ENCODE measurements around the gene LTO1.

The LTO1 gene, protein sequence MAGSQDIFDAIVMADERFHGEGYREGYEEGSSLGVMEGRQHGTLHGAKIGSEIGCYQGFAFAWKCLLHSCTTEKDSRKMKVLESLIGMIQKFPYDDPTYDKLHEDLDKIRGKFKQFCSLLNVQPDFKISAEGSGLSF
- total RNA-seq = 22.1 reads per million, percentile 49 among the genes with 10 or more reads in this experiment

DNA sequence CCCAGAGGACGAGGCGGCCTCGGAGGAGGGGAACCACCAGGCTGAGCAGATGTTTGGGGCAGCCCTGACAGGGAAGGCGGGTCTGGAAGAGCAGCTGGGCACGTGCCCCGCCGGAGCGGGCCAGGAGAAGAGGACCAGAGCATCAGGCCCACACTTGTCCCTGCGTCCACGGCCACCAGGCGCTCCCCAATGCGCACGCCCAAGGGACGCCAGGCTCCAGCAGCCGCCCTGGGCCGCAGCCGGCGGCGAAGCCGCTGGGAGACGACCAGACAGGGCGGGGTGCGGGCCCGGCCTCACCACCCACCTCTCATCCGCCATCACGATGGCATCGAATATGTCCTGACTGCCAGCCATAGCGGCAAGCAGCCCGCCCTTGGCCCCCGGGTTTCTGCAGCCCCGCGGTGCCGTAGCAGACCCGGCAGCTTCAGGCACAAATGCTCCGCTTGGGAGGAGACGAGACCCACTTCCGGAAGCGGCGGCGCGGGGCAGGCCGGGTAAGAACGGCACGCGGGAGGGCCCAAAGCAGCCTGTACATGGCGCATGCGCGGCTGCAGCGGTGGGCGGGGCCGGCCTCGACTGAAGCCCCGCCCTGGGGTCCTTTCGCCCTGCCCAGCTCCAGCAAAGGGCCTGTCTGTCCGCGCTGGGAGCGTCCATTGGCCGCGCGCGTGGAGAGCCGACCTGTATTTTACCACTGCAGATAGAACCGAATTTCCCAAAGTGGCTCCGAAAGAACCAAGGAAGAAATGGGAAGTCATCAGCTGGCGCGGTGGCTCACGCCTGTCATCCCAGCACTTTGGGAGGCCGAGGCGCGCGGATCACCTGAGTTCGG lies at the start of gene LTO1:
LTO1 (minus strand) TSS at position 468 of the 829 bp plus-strand sequence; CDS start at position 354, 114 bp downstream.
- DNase-seq = peak; percentile 93

DNA sequence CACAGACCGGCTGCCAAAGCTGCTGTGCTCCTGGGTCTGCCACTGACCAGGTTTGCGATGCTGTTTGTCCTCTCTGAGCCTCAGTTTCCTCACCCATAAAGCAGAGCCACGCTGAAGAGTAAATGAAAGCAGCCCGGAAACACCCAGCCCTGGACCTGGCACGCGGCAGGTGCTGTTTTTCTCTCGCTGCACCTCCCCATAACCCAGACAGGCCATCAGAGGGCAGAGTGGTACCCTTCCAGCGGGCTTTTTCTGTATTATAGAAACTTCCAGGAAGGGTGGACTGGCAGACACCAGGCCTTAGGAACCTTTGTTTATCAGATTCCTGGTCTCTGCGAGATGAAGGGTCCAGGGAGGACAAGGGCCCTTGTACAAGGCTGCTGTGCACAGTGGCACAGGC lies 46.6 kb upstream of the LTO1 start:
- DNase-seq = no peak

DNA sequence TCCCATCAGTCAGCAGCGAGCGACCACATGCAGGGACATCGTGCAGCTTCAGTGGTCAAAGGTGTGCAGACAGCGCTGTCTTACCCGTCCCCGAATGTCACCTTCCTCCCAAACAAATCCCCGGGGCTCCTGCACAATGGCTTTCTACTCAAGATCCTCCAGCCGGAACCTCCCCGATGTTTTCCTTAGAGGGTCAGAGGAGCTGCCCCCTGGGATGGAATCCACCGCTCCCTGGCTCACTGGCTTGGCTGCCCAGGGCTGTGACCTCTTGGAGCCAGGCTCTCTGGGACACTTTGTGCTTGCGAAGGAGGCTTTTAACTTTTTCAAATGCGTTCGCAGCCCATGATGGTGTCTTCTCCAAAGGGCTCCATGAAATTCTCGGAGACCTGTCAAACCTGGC lies 46.0 kb upstream of the LTO1 start:
- DNase-seq = no peak

DNA sequence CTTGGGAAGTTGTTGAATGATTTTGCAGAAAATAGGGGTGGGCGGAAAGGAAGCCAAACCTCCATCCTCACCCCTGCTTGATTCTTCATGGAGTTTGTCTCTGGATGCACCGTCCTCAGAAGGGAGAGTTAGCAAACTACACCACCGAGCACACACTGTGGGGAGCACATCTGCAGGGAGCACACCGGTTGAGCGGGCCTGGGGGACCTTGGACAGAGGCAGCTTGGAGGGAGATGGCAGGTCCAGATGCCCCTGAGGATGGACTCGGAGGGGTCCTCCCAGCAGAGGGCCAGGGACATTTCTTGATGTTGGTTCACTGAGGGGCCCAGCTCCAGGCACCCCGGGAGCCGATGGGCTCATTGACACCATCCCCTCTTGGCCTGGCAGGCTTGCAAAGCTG lies 43.8 kb upstream of the LTO1 start:
- DNase-seq = no peak

DNA sequence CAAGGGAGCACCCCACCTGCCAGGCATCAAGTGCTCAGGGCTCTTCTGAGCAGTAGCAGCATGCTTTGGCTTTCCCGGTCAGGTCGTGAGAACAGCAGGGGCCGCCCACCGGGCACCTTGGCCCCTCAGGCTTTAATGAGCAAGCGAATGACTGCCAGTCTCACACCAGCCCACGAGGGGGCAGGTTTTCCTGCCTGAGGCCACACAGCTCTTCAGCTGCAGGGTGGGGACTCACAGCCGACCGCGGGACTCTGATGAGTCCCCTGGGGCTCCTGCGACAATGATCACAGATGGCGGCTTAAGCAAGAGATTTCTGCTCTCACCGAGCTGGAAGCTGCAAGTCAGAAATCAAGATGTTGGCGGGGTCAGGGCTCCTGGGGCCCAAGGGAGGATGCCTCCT lies 43.0 kb upstream of the LTO1 start:
- no peak for DNase-seq

DNA sequence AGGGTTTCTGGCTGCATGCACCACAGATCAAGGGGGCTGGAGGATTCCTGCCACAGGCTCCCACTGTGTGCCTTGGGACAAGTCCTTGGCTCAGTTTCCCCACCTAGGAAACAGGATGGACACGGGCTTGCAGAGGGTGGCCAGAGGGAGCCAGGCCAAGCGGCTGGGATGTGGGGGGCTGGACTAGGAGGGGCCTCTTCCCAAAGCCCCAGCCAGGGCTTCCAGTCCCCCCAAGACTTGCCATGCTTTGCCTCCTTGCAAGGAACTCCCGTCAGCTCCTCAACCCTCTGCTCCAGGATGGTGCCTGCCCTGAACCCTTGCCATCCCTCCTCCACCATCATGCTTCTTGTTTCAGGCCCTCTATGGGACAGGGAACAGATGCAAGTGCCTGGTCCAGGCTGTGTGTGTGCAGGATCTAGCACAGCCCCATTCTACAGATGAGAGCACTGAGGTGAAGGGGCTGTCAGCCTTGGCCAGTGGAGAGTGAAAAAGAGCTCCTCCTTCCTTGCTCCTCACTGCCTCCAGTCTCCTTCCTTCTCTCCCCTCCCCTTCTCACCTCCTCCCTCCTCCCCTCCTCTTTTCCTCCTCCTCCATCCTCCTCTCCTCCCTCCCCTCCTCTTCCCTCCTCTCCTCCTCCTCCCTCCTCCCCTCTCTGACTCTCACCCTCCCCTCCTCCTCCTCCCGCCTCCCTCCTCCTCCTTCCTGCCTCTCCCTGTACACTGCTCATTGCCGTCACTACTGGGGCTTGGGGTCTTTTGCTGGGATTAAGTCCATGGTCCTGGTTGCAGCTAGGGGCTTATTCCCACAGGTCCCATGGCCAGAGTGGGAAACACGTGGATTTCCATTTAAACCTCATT lies 42.0 kb upstream of the LTO1 start:
- DNase-seq = no peak

DNA sequence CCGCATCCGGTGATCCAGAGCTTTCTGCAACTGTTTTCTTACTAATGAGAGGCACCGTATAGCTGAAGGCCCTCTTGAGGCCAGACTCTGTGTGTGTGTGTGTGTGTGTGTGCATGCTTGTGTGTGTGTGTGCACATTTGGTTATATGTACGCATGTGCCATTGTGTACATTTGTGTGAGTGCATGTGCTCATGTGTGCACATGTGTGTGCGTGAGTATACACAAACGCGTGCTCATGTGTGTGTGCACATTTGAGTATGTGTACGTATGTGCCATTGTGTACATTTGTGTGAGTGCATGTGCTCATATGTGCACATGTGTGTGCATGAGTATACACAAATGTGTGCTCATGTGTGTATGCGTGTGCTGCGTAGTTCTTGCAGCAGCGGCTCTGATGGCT lies 40.9 kb upstream of the LTO1 start:
- no peak for DNase-seq

DNA sequence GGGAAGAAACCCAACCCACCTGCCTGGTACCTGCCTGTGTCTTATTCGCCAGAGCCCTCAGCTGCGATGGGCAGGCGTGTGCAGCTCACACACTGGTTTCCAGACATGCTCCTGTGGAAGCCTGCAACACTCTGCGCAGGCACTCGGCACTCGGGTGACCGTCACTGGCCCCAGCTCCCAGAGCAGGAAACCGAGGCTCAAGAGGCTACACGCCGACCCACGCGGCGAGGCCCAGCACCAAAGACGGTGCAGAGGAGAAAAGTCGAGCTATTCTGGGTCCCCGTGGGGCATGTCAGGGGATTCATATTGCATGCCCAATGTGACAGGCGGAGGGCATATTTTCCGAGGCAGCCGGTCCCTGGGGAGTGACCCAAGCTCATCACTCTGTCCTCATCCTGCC lies 40.3 kb upstream of the LTO1 start:
- no peak for DNase-seq

DNA sequence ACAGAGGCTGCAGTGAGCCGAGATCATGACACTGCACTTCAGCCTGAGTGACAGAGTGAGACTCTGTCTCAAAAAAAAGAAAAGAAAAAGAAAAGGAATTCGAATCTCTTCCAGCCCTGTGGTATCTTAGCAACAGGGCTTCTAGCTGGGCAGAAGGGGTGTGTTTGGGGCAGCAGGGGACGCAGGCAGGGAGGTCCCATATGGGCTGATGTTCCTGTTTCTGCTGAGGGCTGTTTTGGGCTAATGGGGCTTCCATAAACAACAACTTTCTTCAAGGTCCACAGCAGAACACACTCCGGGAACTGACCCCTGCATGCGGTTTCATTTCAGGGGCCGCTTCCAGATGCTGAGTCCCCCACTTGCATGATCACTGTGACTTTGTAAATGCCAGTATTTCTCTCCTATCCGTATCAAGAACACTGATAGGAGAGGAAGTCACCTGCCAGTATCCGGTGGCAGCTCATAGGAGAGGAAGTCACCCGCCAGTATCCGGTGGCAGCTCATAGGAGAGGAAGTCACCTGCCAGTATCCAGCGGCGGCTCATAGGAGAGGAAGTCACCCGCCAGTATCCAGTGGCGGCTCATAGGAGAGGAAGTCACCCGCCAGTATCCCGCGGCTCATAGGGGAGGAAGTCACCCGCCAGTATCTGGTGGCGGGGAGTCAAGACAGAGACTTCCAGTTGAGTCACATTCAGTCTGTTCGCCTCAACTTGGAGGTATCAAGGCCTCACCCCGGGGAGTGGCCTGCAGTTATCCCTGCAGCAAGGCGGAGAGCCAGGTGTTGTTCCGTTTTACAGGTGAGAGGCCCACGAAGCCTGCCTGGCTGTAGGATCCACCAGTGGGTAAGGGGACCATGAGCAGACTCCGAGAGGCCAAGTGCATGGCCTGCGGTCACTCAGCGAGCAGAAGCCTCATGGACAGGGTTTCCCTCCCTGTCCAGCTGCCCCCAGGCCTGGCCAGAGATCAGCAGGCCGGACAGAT lies 37.0 kb upstream of the LTO1 start:
- no peak for DNase-seq

DNA sequence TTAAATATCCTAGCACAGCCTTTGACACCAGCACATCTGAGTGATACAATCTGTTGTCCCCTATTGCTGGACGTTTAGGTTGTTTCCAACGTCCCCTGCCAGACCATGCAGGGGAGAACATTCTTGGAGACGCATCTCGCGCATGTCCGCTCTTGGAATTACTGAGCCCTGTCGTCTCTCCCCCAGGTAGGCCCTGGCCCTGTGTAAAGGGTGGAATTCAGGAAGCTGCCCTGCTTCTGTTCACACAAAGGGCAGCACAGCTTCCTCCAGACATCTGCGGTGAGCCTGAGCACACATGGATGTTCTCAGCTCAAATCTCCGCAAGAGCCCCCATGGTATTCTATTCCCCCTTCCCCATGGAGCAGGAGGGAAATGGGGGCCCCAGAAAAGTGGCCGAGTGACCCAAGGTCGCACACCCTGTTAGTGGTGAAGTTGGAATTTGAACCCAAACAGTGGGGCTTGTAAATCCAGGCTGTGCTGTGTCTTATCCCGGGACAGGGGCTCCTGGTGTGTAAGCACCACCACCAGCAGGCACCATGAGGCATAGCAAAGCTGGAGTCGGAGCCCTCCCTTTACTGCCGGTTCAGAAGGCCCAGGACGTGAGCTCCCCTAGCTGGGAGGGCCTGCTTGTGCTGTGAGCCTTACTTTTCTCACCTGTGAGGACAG lies 33.7 kb upstream of the LTO1 start:
- no peak for DNase-seq

DNA sequence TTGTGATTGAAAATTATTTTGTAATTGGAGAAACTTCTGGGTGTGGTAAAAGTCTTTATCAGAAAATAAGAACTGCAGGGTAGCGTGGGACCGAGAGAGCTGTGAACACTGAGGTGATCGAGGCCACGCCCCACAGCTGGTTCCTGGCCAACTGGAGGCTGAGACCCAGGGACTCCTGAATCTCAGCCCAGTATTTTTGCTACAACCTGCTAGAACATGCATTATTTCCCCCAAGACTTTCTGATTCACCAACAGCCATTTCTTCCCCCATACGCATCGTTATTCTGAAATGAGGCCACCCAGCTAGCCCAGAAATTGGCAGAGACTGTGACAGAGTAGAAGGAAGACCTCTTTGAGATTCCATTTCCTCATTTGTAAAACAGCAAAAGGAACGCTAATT lies 32.0 kb upstream of the LTO1 start:
- DNase-seq = no peak

DNA sequence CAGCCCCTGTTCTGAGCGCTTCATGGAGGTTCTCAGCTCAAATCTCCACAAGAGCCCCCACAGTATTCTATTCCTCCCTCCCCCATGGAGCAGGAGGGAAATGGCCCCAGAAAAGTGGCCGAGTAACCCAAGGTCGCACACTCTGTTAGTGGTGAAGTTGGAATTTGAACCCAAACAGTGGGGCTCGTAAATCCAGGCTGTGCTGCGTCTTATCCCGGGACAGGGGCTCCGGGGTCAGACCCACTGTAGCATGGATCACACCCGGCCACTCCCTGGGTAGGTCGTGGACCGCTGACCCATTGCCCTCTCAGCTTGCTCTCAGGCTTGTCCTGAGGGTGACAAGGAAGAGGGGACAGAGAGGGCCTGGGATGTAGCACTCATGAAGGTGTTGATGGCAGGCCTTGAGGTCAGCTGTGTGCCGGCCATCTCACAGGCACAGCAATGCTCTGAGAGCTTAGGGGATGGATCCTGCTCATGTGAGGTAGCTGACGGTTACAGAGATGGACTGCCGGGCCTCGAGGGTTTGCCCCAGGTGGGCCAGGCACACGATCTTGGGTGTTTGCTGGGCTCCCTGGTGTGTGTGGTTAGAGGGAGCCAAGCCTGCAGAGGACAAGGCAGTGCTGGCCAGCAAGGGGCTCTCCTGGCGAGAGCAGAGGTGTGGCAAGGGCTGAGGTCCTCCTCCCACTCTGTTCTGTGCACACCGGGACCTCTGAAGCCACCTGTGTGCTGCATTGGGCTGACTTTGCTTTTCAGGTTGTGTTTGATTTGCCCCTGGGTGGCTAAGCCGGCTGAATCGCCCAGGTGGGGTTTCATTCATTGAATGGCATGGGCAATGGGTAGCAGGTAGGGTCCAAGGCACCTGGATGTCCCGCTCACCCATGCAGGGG lies 31.0 kb upstream of the LTO1 start:
- DNase-seq = no peak

DNA sequence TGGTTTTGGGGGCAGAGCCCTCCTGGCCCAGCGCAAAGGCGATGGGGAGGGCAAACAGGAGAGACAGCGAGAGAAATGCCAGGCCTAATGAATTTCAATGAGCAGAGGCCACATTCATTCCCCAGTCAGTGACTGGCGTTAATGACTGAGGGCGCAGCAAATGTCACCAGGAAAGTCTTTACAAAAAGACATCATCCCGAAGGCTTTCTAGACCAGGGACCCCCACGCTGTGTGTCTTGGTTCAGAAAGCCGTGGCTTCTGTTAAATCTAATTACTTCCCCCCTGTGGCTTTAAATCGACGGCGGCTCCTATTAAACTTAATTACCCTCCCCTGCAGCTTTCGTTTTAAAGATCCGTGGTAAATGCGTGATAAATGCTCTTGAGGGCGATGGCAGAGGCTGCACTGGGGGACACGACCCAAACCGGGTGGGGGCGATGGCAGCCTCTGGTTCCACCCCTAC lies 30.2 kb upstream of the LTO1 start:
- no peak for DNase-seq

DNA sequence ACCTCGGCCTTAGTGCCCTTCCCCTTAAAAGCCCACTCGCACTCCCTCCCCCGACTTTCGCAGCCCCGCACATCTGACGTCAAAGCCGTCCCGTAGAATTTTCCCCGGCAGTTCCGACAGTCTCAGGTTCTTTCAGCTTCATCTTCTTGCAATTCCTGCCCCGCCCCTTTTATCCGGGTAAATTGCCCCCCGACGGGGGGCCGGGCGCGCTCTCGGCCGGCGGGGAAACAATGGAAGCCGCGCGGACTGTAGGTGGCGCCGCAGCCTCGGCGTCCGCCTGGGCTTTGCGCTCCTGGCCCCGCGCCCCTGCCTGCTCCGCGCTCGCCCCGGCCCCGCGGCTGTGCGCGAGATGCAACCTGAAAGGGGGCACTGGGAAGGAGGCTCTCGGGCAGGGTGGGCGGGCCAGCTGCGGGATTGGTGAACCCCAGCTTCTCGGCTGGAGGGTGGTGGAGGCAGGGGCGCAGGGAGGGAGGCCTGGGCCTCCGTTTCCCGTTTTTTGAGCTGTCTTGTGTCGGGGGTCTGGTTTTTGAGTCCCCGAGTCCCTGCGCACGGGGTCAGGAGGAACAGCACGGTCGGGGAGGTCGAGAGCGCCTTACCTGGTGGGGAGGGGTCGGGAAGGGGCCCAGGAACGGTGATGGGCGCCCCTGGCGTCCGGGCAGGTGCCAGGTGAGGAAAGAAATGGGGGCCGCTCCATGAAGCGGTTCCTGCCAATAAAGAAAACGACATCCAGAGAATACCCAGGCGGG lies 29.5 kb upstream of the LTO1 start:
- no peak for DNase-seq

DNA sequence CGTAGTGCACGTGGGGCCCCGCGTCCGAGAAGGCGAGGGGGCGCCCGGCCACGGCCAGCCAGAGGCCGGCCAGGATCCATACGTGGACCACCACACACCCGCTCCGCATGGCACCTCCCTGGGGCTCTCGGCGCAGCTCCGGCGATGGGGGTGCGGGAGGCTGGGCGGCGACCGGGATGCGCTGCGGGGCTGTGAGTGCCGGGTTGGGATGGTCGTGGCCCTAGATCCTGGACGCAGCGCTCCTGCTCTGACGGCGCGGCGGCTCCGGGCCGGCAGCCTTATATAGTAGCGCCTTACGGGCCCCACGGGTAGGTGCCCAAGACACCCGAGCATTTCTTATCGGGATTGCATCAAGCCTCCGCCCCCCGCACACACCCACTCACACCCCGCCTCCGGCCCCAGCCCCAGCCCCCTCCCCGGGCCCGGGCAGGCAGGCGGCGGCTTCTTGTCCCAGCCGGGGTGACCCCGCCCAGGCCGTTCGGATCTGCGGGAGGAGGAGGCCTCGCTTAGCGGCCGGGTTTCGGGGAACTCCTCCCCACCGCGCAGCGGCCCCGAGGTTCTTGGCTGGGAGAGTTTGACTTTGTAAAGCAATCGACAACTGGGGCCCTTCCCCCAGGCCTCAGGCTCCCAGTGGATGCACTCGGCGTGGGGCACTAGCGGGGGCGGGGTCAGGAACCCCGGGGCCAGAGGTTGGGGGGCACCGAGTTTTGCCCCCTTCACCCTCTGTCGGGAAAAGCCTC lies 28.8 kb upstream of the LTO1 start, which contains the start of gene FGF19:
FGF19 (minus strand) TSS at position 255 of the 740 bp plus-strand sequence; CDS start at position 109, 146 bp downstream.
- no peak for DNase-seq

DNA sequence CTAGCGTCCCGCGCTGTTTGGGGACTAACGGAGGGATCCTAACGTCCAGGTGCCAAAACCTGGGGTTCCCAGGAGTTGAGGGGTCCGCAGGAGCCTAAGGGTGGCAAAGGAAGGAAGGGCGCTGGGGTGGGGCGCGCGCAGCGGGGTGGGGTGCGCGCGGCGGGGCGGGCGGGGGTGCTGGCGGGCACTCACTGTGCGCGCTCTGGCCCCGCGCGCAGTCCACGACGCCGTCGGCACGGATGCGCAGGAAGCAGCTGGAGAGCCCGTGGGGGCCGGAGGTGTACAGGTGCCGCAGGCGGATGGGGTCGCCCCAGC lies 28.3 kb upstream of the LTO1 start:
- DNase-seq = no peak

DNA sequence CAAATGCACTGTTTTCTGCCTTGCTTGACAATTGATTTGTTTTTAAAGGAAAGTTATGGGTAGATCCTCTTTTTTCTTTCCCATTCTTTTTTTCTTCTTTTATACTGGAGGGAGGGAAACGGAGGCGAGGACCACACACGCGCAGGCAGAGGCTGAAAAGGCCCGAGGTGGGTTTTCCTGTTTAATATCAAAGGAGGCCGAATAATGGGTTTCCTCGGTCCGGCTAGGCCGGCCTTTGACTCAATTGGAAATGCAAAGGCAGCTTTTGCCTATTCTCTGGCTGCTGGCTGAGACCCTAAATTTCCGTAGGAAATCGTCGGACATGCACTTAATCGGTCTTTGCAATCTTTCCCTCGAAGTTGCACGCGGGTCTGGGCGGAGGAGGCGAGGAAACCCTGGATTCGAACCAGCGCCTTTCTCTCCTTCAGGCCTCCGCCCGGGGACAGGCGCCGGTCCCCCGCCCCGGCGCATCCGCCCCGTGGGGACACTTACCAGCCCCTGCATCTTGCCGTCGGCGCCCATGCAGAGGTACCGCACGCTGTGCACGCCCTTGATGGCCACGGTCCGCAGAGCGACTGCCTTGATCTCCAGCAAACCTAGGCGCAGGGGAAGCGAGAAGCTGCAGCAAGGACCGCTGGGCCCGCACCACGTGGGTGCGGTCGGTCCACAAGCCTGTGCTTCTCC lies 27.8 kb upstream of the LTO1 start:
- DNase-seq = no peak

DNA sequence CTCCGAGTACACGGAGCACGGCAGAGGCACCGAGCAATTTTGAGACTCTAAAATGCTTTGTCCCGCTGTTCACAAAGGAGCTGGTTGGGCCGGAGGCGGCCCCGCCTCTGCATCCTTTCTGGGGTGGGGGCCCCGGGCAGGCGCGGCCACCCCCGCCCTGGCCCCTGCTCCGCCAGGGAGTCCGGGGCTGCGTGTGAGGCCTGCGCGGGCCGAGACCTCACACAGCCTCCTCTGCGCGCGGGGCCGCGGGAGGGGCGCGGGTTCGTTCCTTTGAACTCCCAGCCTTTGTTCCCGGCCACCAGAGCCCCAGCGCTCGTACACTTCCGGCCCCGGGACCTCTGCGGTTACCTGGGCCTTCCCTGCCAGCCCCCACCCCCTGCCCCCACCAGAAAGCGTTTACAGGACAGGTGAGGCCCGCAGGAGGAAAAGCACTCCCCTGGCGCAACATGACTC lies 27.1 kb upstream of the LTO1 start:
- no peak for DNase-seq

Measured in effector CD4-positive, alpha-beta T cell (primary cell).